Measurements from ENCODE around the gene RTL5.

GRCh38 chrX:72105436-72105835, 26.3 kb downstream of the RTL5 start:
- TF ChIP-seq POLR2A (IDR thresholded peaks at IDR 0.05; ENCODE audit: low read depth) (no peak), CTCF (IDR thresholded peaks at IDR 0.05) (no peak), POLR2AphosphoS5 (IDR thresholded peaks at IDR 0.05) (no peak)
